ENCODE data around the gene SLC33A1.

- no peak for TF ChIP-seq CTCF (IDR thresholded peaks at IDR 0.05; ENCODE audit: low read depth, low read length, missing input control)
- TF ChIP-seq REST (IDR thresholded peaks at IDR 0.05) = no peak
- no peak for TF ChIP-seq HNF4G (IDR thresholded peaks at IDR 0.05)
- no peak for TF ChIP-seq TAF1 (conservative IDR thresholded peaks at IDR 0.05)
- TF ChIP-seq RXRA (IDR thresholded peaks at IDR 0.05) = no peak
- no peak for TF ChIP-seq YY1 (IDR thresholded peaks at IDR 0.05)
Observed at GRCh38 chr3:155780291-155780690, 73.9 kb downstream of the SLC33A1 start.
